GM21390 (cell line): ENCODE measurements around the gene PRPF40A.
"Not testable (repeated sequence)": the region's sequence is repeated elsewhere in the genome, so short reads cannot be mapped to it uniquely, and the experiment has no call there.

Source experiments
- ATAC-seq: cut with Tn5 transposase; IDR thresholded peaks from one replicate; pipeline ENCODE4 v1.9.1; 2021; ENCODE audit not compliant: unreplicated experiment

Gene PRPF40A

DNA sequence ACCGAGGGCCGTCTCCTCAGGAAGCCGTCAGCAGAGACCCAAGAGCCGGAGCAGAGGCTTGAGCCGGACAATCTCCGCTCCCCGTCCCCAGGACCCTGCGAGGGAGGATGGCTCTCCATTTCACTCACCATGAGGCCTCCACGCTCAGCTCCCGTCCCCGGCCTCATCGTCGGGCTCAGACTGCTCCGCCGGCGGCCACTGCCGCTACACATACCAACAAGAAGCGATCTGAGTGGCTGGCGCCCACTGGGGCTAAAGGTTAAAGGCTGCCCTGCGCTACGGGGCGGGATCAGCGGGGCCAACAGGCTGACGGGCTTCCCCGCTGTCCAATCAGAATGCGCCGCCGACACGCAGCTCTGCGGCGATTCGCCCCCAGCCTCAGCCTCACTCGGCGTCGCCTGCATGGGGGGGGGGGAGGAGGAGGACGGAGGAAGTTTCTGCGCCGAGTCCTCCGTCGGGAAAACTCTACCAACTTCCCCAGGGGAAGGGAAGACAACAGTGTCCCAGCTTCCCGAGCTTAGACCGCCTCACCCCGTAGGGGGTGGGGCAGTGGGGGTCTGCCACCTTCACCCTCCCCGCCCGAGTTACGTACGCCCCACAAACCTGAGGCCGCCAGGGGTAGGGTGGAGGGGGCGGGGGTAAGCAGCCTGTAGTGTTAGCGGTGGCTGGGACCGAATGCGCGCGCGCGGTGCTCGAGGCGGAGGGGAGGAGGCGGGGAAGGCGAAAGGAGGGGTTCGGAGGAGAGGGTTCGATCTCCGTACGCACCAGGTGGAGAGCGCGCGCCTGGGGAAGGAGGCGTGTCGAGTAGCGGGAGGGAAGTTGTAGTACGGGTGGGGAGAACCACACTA lies at the start of gene PRPF40A:
Gene PRPF40A (minus strand): TSS at position 234 of the 848 bp plus-strand sequence. CDS start 22 bp downstream, at position 212.
- peak; percentile 60 for ATAC-seq

DNA sequence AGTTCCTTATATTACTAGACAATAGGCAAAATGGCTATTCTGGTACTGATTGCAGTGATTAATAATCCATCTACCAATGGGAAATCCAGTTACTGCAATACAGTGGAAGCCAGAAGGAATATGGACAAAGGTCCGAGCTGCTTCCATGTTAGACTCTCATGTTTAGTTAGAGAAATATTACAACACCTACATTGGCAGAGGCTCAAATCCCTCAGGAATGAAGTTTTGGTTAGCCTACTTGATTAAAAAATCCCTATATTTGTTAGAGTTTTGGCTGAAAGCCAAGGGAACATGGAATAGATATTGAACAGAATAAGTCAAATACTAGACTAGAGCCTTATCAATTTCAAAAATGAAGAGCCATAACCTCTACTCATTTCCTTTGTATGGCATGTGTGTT lies 49.7 kb upstream of the PRPF40A start:
- no peak for ATAC-seq

GRCh38 chr2:152763651-152764050 lies 46.4 kb upstream of the PRPF40A start:
- no peak for ATAC-seq

DNA sequence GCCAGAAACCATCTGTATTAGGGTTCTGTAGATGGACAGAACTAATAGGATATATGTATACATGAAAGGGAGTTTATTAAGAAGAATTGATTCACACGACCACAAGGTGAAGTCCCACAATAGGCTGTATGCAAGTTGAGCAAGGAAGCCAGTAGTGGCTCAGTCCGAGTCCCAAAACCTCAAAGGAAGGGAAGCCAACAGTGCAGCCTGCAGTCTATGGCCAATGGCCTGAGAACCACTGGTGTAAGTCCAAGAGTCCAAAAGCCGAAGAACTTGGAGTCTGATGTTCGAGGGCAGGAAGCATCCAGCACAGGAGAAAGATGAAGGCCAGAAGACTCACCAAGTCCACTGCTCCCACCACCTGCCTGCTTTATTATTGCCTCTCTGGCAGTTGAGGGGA lies 45.9 kb upstream of the PRPF40A start:
- not testable (repeated sequence) for ATAC-seq

DNA sequence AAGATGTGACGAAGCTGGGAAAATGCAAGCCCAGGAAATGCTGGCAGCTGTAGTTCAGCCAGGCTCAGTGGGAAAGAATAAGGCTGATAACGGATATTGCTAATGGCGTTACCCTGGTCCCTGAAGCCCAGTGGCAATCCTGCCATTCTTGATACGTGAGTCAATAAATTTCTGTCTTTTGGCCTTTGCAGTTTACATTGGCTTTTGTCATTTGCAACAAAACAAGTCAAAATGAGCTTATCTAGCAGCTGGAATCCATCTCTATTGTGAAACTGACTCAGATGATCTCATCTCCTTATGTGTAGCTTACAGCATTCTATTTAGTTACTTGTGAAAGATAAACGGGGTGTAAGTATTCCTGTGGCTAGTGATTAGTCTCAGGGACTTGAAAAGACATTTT lies 44.9 kb upstream of the PRPF40A start:
- no peak for ATAC-seq

DNA sequence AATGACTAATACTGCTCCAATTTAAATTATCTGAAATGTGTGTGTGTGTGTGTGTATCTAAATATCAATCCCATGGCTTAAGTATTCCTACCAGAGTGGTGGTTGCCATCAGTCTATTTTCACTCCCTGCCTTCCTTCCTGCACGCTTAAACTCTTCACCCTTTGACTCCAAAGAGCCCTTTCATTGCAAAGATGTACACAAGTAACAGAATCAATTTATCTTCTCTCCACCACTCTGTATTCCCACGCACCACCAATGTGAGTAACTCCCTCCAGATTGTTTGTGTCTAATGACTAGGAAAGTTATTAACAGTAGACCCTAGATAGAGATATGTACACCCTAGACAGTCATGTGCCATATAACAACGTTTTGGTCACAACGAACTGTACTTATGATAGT lies 44.0 kb upstream of the PRPF40A start:
- ATAC-seq: no peak

- no peak for ATAC-seq
Measured at GRCh38 chr2:152759290-152760072, 42.2 kb upstream of the PRPF40A start.

GRCh38 chr2:152755029-152755428 lies 37.8 kb upstream of the PRPF40A start:
- no peak for ATAC-seq

GRCh38 chr2:152747751-152748150 lies 30.5 kb upstream of the PRPF40A start:
- ATAC-seq: not testable (repeated sequence)

DNA sequence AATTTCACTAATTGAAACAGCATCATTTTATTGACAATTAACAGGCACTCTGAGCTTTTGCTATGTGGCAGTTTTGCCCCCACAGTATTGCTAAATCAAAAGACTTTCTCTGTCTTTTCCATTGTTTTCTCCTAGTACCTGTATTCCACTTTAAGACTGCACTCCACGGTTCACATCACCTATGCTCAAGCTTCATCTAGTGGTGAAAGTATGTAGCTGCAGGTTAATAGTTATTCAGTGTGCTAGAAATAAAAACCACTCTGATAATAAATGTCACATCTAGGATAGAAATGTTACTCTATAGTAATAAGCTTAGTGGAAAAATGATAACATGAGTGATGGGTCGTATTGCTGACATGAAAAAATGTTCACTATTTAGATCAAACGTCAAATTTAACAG lies 25.7 kb upstream of the PRPF40A start:
- no peak for ATAC-seq

DNA sequence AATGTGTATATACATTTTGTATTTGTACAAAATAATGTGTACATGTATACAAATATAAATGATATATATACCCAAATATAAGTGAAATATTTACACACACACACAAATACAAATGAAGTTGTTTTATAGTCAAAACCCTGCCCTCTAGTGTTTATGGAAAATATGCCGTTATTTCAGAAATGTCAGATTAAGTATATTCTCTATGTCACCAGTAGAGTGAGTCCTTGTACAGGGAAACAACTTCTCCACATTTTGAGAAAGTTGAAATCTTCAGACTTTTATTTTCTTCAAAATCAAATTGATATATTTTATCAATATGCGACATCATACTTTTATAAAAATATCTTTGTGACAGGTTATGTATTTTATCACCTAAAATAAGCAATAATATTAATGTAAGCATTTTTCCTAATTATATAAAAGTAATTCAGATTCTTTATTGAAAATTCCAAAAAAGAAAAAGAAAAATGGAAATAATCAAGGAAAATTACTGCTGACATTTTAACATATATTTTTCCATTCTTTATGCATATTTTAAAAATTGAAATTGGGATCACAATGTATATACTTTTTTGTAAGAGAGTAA lies 23.6 kb upstream of the PRPF40A start:
- peak; percentile 83 for ATAC-seq

GRCh38 chr2:152739705-152740104 lies 22.4 kb upstream of the PRPF40A start:
- ATAC-seq: not testable (repeated sequence)

- no peak for ATAC-seq
Measured at GRCh38 chr2:152738438-152738837, 21.2 kb upstream of the PRPF40A start.

- ATAC-seq: not testable (repeated sequence)
Measured at GRCh38 chr2:152737509-152737908, 20.2 kb upstream of the PRPF40A start.

DNA sequence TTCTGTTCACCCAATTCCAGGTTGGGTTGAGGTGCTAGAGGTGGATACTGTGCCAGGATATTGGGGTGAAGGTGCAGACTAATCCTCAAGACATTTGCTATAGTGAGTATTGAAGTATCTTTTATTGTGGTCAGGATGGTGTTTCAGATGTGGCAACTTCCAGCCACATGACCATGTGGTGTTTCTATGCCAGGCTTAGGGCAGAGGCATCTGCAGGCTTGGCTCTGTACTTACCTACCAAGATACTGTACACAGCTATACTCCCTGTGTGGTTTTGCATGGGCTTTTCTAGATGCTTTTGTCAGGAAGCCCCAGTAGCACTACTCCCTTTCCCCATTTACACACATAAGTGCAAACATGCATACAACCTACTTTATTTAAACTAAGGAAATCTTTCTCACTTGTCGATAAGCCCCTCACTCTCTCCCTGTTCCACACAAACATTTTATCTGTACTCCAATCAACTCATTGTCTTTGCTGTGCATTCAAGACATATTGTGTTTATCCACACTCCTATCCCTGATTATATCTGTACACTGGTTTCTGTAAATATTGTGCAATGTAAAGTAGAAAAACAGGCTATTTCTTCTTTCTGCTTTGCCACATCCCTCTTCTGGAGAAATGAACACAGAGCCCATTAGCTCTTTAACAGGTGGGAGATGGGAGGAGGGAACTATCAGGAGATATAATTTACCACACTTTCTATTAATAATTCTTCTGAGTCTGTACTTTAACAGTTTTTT lies 13.5 kb upstream of the PRPF40A start:
- ATAC-seq: peak; percentile 88

GRCh38 chr2:152729844-152730243 lies 12.6 kb upstream of the PRPF40A start:
- no peak for ATAC-seq

- ATAC-seq: no peak
Measured at GRCh38 chr2:152723918-152724317, 6.7 kb upstream of the PRPF40A start.

DNA sequence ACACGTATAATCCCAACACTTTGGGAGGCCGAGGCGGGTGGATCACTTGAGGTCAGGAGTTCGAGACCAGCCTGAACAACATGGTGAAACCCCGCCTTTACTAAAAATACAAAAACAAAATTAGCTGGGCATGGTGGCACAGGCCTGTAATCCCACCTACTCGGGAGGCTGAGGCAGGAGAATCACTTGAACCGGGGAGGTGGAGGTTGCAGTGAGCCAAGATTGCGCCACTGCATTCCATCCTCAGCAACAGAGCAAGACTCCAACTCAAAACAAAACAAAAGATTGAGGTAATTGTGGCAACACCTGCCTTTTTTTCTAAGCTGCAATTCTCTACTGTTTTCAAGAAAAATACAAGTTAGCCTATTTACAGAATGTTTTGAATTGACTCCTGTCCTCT lies 5.4 kb upstream of the PRPF40A start:
- ATAC-seq: not testable (repeated sequence)

GRCh38 chr2:152720794-152721193 lies 3.5 kb upstream of the PRPF40A start:
- no peak for ATAC-seq

- peak; percentile 30 for ATAC-seq
Measured at GRCh38 chr2:152718909-152719645, 1.8 kb upstream of the PRPF40A start.
